ENCODE measurements around the gene CEP85. TPM values are rescaled to one million over a fixed set of nuclear protein-coding genes. Genes with fewer than 3 reads are reported as not detected.

Gene CEP85
- total RNA-seq, 1 donor from 2014 or later: 14.6 TPM

DNA sequence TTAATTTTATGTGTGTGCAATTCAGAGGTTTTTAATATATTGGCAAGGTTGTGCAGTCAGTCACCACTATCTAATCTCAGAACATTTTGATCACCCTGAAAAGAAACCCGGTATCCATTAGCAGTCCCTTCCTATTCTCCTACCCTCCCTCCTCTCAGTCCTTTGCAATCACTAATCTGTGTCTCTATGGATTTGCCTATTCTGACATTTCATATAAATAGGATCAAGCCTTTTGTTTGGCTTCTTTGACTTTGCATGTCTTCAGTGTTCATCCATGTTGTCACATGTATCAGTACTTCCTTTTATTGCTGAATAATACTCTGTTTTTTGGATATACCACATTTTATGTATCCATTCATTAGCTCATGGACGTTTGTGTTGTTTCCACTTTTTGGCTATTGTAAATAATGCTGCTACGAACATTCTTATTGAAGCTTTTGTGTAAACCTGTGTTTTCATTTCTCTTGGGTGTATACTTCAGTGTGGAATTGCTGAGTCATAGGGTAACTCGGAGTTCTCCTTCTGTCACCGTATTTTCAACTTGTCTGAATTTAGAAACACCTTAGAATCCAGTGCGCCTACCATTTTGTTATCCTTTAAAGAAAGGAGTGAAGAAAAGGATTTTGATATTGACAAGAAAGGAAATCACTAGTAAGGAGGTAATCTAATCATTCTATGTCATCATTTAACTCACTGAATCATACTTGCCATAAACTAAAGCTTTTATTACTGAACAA lies 3.4 kb downstream of the CEP85 start:
- TF ChIP-seq, protein P1, sequence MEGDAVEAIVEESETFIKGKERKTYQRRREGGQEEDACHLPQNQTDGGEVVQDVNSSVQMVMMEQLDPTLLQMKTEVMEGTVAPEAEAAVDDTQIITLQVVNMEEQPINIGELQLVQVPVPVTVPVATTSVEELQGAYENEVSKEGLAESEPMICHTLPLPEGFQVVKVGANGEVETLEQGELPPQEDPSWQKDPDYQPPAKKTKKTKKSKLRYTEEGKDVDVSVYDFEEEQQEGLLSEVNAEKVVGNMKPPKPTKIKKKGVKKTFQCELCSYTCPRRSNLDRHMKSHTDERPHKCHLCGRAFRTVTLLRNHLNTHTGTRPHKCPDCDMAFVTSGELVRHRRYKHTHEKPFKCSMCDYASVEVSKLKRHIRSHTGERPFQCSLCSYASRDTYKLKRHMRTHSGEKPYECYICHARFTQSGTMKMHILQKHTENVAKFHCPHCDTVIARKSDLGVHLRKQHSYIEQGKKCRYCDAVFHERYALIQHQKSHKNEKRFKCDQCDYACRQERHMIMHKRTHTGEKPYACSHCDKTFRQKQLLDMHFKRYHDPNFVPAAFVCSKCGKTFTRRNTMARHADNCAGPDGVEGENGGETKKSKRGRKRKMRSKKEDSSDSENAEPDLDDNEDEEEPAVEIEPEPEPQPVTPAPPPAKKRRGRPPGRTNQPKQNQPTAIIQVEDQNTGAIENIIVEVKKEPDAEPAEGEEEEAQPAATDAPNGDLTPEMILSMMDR (conservative IDR thresholded peaks at IDR 0.05; ENCODE audit: low read depth, low read length): no peak
- no peak for DNase-seq (ENCODE audit: low read depth)
- no peak overlapping the region for H3K4me3 ChIP-seq (ENCODE audit: low read depth, low read length)

GRCh38 chr1:26239936-26240335 lies 5.9 kb downstream of the CEP85 start:
- H3K4me3 ChIP-seq (ENCODE audit: low read depth, low read length): no peak overlapping the region
- no peak for DNase-seq (ENCODE audit: low read depth)
- TF ChIP-seq, protein P1 (conservative IDR thresholded peaks at IDR 0.05; ENCODE audit: low read depth, low read length): no peak

DNA sequence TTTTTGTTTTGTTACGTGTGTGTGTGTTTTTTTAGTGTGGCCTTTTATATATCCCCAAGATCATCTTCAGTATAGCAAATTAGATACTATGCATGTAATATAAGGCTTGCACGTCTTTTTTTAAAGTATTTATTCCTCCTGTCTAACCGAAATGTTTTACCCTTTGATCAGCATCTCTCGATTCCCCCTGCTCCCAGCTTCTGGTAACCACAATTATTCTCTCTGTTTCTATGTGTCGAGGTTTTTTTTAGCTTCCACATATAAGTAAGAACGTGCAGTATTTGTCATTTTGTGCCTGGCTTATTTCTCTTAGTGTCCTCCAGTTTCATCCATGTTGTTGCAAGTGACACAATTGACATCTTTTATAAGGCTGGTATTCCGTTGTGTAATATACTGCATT lies 18.7 kb downstream of the CEP85 start:
- no peak for DNase-seq (ENCODE audit: low read depth)
- no peak overlapping the region for H3K4me3 ChIP-seq (ENCODE audit: low read depth, low read length)
- TF ChIP-seq, protein P1 (conservative IDR thresholded peaks at IDR 0.05; ENCODE audit: low read depth, low read length): no peak

DNA sequence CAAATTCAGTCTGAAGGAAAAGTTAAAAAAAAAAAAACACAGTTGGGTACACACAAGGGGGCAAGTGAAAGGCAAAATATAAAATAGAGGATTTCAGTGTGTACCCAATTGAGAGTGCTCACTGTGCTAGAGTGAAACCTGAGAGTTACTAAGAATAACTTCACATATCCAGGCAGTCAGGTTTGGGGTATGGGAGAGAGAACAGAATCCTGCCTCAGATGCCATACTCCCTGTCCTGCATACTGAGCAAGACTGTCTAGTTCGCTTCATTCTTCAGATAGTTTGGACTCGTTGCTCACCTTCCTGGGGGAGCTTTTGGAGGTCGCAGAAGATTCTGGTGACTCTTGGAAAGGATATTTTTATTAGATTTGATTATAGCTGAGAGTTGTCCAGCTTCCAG lies 20.4 kb downstream of the CEP85 start:
- H3K4me3 ChIP-seq (ENCODE audit: low read depth, low read length): no peak overlapping the region
- no peak for DNase-seq (ENCODE audit: low read depth)
- TF ChIP-seq, protein P1 (conservative IDR thresholded peaks at IDR 0.05; ENCODE audit: low read depth, low read length): no peak

- TF ChIP-seq, protein P1 (conservative IDR thresholded peaks at IDR 0.05; ENCODE audit: low read depth, low read length): no peak
- DNase-seq (ENCODE audit: low read depth): no peak
- H3K4me3 ChIP-seq (ENCODE audit: low read depth, low read length): no peak overlapping the region
These were observed 23.2 kb downstream of the CEP85 start for GRCh38 chr1:26257222-26257621.

DNA sequence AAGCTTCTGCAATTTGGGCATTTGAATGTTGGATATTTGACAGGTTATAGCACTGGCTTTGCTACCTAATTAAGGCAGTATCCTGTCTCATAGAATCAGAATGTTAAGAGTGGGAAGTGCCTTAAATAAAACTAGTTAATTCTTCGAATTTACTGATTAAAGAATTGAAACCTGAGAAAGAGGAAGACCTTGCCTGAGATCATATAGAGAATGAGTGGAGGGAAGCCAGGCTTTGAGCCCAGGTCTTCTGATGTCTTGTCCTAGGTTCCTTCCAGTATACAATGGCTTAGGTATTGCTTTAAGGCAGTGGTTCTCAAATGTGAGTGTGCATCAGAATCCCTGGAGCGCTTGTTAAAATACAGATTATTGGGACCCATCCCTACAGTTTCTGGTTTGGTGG lies 25.0 kb downstream of the CEP85 start:
- no peak for DNase-seq (ENCODE audit: low read depth)
- no peak overlapping the region for H3K4me3 ChIP-seq (ENCODE audit: low read depth, low read length)
- TF ChIP-seq, protein P1 (conservative IDR thresholded peaks at IDR 0.05; ENCODE audit: low read depth, low read length): no peak

DNA sequence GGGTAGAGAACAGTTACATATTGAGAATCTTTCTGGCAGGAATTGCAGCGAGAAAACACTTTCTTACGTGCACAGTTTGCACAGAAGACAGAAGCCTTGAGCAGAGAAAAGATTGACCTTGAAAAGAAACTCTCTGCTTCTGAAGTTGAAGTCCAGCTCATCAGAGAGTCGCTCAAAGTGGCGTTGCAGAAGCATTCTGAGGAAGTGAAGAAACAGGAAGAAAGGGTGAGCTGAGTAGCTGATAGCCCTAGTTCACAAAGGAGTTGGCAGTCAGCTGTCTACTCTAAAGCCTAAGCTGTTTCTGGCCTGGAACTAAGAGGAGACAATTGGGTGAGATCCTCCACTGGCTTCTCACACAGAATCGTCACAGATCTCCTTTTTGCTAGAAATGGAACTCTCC lies 25.6 kb downstream of the CEP85 start:
- TF ChIP-seq, protein P1 (conservative IDR thresholded peaks at IDR 0.05; ENCODE audit: low read depth, low read length): no peak
- no peak for DNase-seq (ENCODE audit: low read depth)
- H3K4me3 ChIP-seq (ENCODE audit: low read depth, low read length): no peak overlapping the region

All from epithelial cell of proximal tubule (primary cell).